ENCODE data around the gene REM2.
A peak's percentile ranks its signal among the peaks of the same experiment; 100 is the strongest.

- TF ChIP-seq CTCF (conservative IDR thresholded peaks at IDR 0.05): peak; percentile 62
- TF ChIP-seq EZH2 (IDR thresholded peaks at IDR 0.05; ENCODE audit: low read depth): no peak
These were observed 17.2 kb downstream of the REM2 start for GRCh38 chr14:22900081-22900799.

Data from PC-9 (cell line).